Measurements from ENCODE around the gene PDSS2.

PDSS2 gene

DNA sequence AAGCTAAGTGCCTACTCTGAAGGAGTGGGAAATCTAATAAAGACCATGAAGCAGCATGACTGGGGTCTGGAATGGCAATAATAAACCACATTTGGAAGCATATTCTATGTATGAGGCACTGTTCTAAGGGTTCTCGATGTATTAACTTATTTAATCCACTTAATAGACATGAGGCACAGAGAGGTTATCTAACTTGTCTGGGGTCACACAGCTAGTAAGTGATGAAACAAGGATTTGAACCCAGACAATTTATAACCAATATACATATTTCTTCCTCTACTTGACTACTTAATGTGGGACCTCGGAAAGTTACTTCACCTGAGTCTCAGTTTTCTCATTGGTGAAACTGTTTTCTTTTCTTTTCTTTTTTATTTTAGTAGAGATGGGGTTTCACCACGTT is 131.3 kb downstream of the PDSS2 start:
- Histone ChIP-seq H3K79me1 (ENCODE audit: low read length) (no peaks in the 10 kb centered on the region), H3K27ac (ENCODE audit: low read depth, low read length) (no peak overlapping the region), H2BK5ac (ENCODE audit: low read depth, low read length, poor library complexity) (no peak overlapping the region), H4K8ac (ENCODE audit: low read depth, low read length) (no peak overlapping the region), H3K18ac (ENCODE audit: low read length) (no peak overlapping the region), H2BK120ac (ENCODE audit: insufficient read depth, low read length, poor library complexity) (no peak overlapping the region), H3K4me2 (ENCODE audit: low read length) (no peak overlapping the region), H2AK5ac (ENCODE audit: low read length) (no peak overlapping the region), H4K12ac (ENCODE audit: low read depth, low read length) (no peak overlapping the region), H2AFZ (ENCODE audit: insufficient read depth, low read length, poor library complexity) (no peak overlapping the region), H3K79me2 (ENCODE audit: control insufficient read depth, insufficient read depth, low read length, poor library complexity) (no peaks in the 10 kb centered on the region), H3K14ac (ENCODE audit: low read length) (no peak overlapping the region), H3K4ac (ENCODE audit: low read depth, low read length) (no peak overlapping the region), H3K9me3 (ENCODE audit: insufficient read depth, low read depth, low read length) (no peaks in the 10 kb centered on the region), H3K9ac (ENCODE audit: low read length) (no peak overlapping the region), H2BK12ac (ENCODE audit: low read length) (no peak overlapping the region), H3K23ac (ENCODE audit: low read length) (no peak overlapping the region), H3K4me3 (ENCODE audit: low read depth, low read length) (no peak overlapping the region), H3K27me3 (ENCODE audit: insufficient read depth, low read length) (no peaks in the 10 kb centered on the region), H4K91ac (ENCODE audit: low read depth, low read length) (no peak overlapping the region), H3K36me3 (ENCODE audit: control insufficient read depth in 1 of 2, insufficient read depth in 2 of 2, low read length in 2 of 2) (no peaks in the 10 kb centered on the region), H3K4me1 (ENCODE audit: control insufficient read depth in 1 of 2, insufficient read depth in 2 of 2, low read length in 2 of 2) (no peaks in the 10 kb centered on the region)
- DNase-seq = no peak
- no CpG with 5 or more reads among the region's 3 CpGs for WGBS (ENCODE audit: extremely low coverage, insufficient coverage, insufficient read length)

DNA sequence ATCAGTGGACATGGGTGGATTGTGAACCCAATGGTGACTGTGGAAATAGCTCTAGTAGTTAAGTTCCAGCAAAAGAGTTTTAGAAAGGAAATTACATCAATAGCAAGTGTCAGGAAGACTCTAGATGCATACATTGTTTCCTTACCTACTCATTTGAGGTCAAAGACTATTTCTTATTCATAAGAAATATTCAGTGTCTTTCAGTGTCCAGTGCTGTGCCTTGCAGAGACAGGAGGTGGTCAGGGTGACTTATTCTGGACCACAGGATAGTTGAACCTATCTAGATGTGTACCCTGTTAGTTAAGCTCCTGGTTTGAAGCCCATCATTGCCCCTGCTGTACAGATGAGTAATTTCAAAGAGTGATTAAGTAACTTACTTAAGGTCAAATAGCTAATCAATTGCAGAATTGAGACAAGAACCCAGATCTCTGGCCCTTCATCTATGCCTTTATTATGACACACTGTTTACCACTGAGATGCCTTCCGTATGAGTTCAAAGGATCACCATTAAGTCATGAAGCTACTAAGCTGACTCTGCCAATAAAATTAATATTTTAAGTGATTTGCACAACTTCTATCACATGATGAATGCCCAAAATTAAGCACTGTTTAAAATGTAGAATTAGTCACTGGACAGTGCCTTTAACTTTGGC is 136.1 kb downstream of the PDSS2 start:
- Histone ChIP-seq H3K23ac (ENCODE audit: low read length) (no peak overlapping the region), H2AFZ (ENCODE audit: insufficient read depth, low read length, poor library complexity) (no peak overlapping the region), H2BK12ac (ENCODE audit: low read length) (no peak overlapping the region), H3K18ac (ENCODE audit: low read length) (no peak overlapping the region), H4K91ac (ENCODE audit: low read depth, low read length) (no peak overlapping the region), H2AK5ac (ENCODE audit: low read length) (no peak overlapping the region), H3K36me3 (ENCODE audit: control insufficient read depth in 1 of 2, insufficient read depth in 2 of 2, low read length in 2 of 2) (no peaks in the 10 kb centered on the region), H2BK5ac (ENCODE audit: low read depth, low read length, poor library complexity) (no peak overlapping the region), H3K4me1 (ENCODE audit: control insufficient read depth in 1 of 2, insufficient read depth in 2 of 2, low read length in 2 of 2) (no peaks in the 10 kb centered on the region), H3K79me1 (ENCODE audit: low read length) (no peaks in the 10 kb centered on the region), H3K27ac (ENCODE audit: low read depth, low read length) (no peak overlapping the region), H3K14ac (ENCODE audit: low read length) (no peak overlapping the region), H3K4ac (ENCODE audit: low read depth, low read length) (no peak overlapping the region), H3K9me3 (ENCODE audit: insufficient read depth, low read depth, low read length) (no peaks in the 10 kb centered on the region), H2BK120ac (ENCODE audit: insufficient read depth, low read length, poor library complexity) (no peak overlapping the region), H3K4me3 (ENCODE audit: low read depth, low read length) (no peak overlapping the region), H3K9ac (ENCODE audit: low read length) (no peak overlapping the region), H3K4me2 (ENCODE audit: low read length) (no peak overlapping the region), H4K8ac (ENCODE audit: low read depth, low read length) (no peak overlapping the region), H3K79me2 (ENCODE audit: control insufficient read depth, insufficient read depth, low read length, poor library complexity) (no peaks in the 10 kb centered on the region), H4K12ac (ENCODE audit: low read depth, low read length) (no peak overlapping the region), H3K27me3 (ENCODE audit: insufficient read depth, low read length) (no peaks in the 10 kb centered on the region)
- no peak for DNase-seq
- WGBS (ENCODE audit: extremely low coverage, insufficient coverage, insufficient read length) = no CpG with 5 or more reads among the region's 1 CpG

DNA sequence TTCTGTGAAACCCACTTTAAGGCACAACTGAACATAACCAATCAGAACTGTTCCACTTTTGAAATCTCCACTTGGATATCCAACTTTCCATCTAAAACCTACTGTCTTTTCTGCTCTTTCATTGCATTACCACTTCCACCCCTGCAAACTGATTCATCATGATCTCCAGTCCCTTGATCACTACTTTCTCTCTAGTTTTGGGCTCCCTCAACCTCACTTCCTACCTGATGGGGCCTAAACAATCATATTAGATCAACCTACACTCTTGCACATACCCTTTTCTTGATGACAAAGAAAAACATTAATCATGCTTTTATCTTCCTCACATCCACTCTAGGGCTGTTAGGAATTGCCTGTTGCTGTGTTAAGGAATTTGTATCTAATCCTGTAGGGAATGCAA is 137.6 kb downstream of the PDSS2 start:
- Histone ChIP-seq H3K79me2 (ENCODE audit: control insufficient read depth, insufficient read depth, low read length, poor library complexity) (no peaks in the 10 kb centered on the region), H3K14ac (ENCODE audit: low read length) (no peak overlapping the region), H3K79me1 (ENCODE audit: low read length) (no peaks in the 10 kb centered on the region), H4K12ac (ENCODE audit: low read depth, low read length) (no peak overlapping the region), H4K8ac (ENCODE audit: low read depth, low read length) (no peak overlapping the region), H2BK12ac (ENCODE audit: low read length) (no peak overlapping the region), H3K9ac (ENCODE audit: low read length) (no peak overlapping the region), H4K91ac (ENCODE audit: low read depth, low read length) (no peak overlapping the region), H2AK5ac (ENCODE audit: low read length) (no peak overlapping the region), H3K4ac (ENCODE audit: low read depth, low read length) (no peak overlapping the region), H3K27ac (ENCODE audit: low read depth, low read length) (no peak overlapping the region), H2BK120ac (ENCODE audit: insufficient read depth, low read length, poor library complexity) (no peak overlapping the region), H3K9me3 (ENCODE audit: insufficient read depth, low read depth, low read length) (no peaks in the 10 kb centered on the region), H3K27me3 (ENCODE audit: insufficient read depth, low read length) (no peaks in the 10 kb centered on the region), H3K4me2 (ENCODE audit: low read length) (no peak overlapping the region), H3K4me1 (ENCODE audit: control insufficient read depth in 1 of 2, insufficient read depth in 2 of 2, low read length in 2 of 2) (no peaks in the 10 kb centered on the region), H3K4me3 (ENCODE audit: low read depth, low read length) (no peak overlapping the region), H3K36me3 (ENCODE audit: control insufficient read depth in 1 of 2, insufficient read depth in 2 of 2, low read length in 2 of 2) (no peaks in the 10 kb centered on the region), H2AFZ (ENCODE audit: insufficient read depth, low read length, poor library complexity) (no peak overlapping the region), H2BK5ac (ENCODE audit: low read depth, low read length, poor library complexity) (no peak overlapping the region), H3K18ac (ENCODE audit: low read length) (no peak overlapping the region), H3K23ac (ENCODE audit: low read length) (no peak overlapping the region)
- DNase-seq = no peak

DNA sequence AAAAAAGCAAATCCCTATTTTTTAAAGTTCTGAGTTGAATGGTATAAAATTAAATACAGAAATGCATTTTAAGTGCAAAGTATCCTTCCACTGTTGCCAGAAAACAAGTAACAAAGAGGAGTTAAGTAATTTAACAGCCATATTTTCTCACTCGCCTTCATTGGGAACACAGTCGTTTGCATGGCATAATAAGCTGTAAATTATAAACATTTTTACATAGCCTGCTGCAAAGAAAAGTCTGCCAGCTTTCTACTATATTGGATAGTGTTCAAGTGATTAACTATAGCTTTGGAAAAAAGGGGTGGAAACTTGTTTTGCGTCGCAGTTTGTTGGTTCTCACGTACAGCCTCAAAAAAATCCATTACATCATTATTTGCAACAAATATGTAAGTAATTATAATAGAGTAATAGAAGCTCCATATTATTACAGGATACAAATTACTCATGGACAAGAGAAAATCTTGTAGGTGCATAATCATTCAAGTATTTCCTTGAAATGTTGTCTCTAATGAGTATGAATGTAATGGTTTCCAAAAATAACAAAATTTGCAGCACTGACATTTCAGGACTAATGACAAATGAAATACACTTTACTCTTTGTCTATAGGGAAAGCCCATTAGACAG is 139.3 kb downstream of the PDSS2 start:
- DNase-seq = no peak
- H2BK120ac ChIP-seq (ENCODE audit: insufficient read depth, low read length, poor library complexity) = no peak overlapping the region
- WGBS (ENCODE audit: extremely low coverage, insufficient coverage, insufficient read length) = no CpG with 5 or more reads among the region's 5 CpGs
- no peak overlapping the region for H4K12ac ChIP-seq (ENCODE audit: low read depth, low read length)
- H2BK12ac ChIP-seq (ENCODE audit: low read length) = no peak overlapping the region
- no peak overlapping the region for H3K14ac ChIP-seq (ENCODE audit: low read length)
- no peaks in the 10 kb centered on the region for H3K4me1 ChIP-seq (ENCODE audit: control insufficient read depth in 1 of 2, insufficient read depth in 2 of 2, low read length in 2 of 2)
- no peak overlapping the region for H3K4me3 ChIP-seq (ENCODE audit: low read depth, low read length)
- no peaks in the 10 kb centered on the region for H3K36me3 ChIP-seq (ENCODE audit: control insufficient read depth in 1 of 2, insufficient read depth in 2 of 2, low read length in 2 of 2)
- H3K79me2 ChIP-seq (ENCODE audit: control insufficient read depth, insufficient read depth, low read length, poor library complexity) = no peaks in the 10 kb centered on the region
- no peak overlapping the region for H3K9ac ChIP-seq (ENCODE audit: low read length)
- H4K8ac ChIP-seq (ENCODE audit: low read depth, low read length) = no peak overlapping the region
- no peaks in the 10 kb centered on the region for H3K27me3 ChIP-seq (ENCODE audit: insufficient read depth, low read length)
- no peak overlapping the region for H3K4ac ChIP-seq (ENCODE audit: low read depth, low read length)
- no peak overlapping the region for H4K91ac ChIP-seq (ENCODE audit: low read depth, low read length)
- no peaks in the 10 kb centered on the region for H3K79me1 ChIP-seq (ENCODE audit: low read length)
- H3K18ac ChIP-seq (ENCODE audit: low read length) = no peak overlapping the region
- no peak overlapping the region for H2AK5ac ChIP-seq (ENCODE audit: low read length)
- H3K23ac ChIP-seq (ENCODE audit: low read length) = no peak overlapping the region
- no peak overlapping the region for H3K4me2 ChIP-seq (ENCODE audit: low read length)
- H2BK5ac ChIP-seq (ENCODE audit: low read depth, low read length, poor library complexity) = no peak overlapping the region
- H2AFZ ChIP-seq (ENCODE audit: insufficient read depth, low read length, poor library complexity) = no peak overlapping the region
- H3K9me3 ChIP-seq (ENCODE audit: insufficient read depth, low read depth, low read length) = no peaks in the 10 kb centered on the region
- H3K27ac ChIP-seq (ENCODE audit: low read depth, low read length) = no peak overlapping the region
